A549 treated with AZD9567 at 1 μM for 4 hours (cell line): ENCODE measurements around the gene NSG2. TPM values are rescaled to one million over a fixed set of nuclear protein-coding genes. Genes with fewer than 3 reads are reported as not detected.

Experiments used
- total RNA-seq: library from RNA; stranded (reverse); fragments of 200-300 nt; extraction: Qiagen RNA extraction; gene quantifications from 5 replicates; pipeline ENCODE4 v1.2.3, GENCODE V29; 2022; ENCODE audit not compliant: insufficient read depth

Gene NSG2
- 0.03 to 0.11 TPM in 2 of 5 replicates, not detected in the others for total RNA-seq

GRCh38 chr5:174045470-174046025, at the start of gene NSG2:
Gene NSG2 (plus strand): TSS chr5:174045706. CDS start chr5:174046756, 1,050 bp downstream.

Other genes with a start within 250 kb of the NSG2 start
- 18.3 to 22.8 TPM (median 20.7 TPM) in 5 replicates for gene CPEB4, start 157.4 kb upstream of the NSG2 start, total RNA-seq
- gene C5orf47, start 56.5 kb upstream of the NSG2 start, total RNA-seq, result 0.02 to 0.05 TPM (median 0.05 TPM) in 3 of 5 replicates, not detected in the others